HCT116 (cell line): ENCODE data around the gene KCNAB2. TPM values are rescaled to one million over a fixed set of nuclear protein-coding genes. Genes with fewer than 3 reads are reported as not detected.

Experiments used
- ATAC-seq: fragments of 200-7000 bp; cut with Tn5 transposase; 2 replicates; pipeline ENCODE4 v1.9.1; 2020; ENCODE audit warnings: mild to moderate bottlenecking, moderate library complexity
- BruUV-seq: library from RNA; stranded (reverse); fragments of 400-500 nt; replicated peaks from 2 replicates; lab custom pipeline; 2021; lab: Mats Ljungman, UMichigan
- CTCF ChIA-PET: fragments of 300-600 bp; sonication (Branson Sonifier 250); formaldehyde crosslinking; loops from one replicate; lab custom pipeline; 2021; ENCODE audit warnings: antibody characterized with exemption; lab: Charles Lee
- POLR2A ChIA-PET: fragments of 300-600, 350-600 bp; sonication (Branson Sonifier 250); formaldehyde crosslinking; loops from one replicate; lab custom pipeline; 2021; ENCODE audit warnings: antibody characterized with exemption; lab: Charles Lee
- RAD21 ChIA-PET, 2 experiments: fragments of 300-600 bp; sonication (Branson Sonifier 250); formaldehyde crosslinking; loops; one replicate each; lab custom pipeline; 2023; ENCODE audit warnings: low total read pairs in 2 of 2; ENCODE audit not compliant: uncharacterized antibody in 2 of 2, unreplicated experiment in 2 of 2, low non-redundant PET in 1 of 2; lab: Charles Lee
- DNase-seq: peaks from one replicate; pipeline ENCODE4 v3.0.0-alpha.2; 2010; ENCODE audit warnings: low read depth, low spot score
- H2AFZ ChIP-seq: fragments of 200-600 bp; shearing (Covaris generic), sonication (generic); 2 replicates; pipeline ENCODE4 v1.6.1; 2017; ENCODE audit warnings: low read depth, mixed run types, mixed read lengths, antibody characterized with exemption, low read length; ENCODE audit not compliant: poor library complexity, severe bottlenecking
- H3K27ac ChIP-seq: 2 replicates; pipeline ENCODE4 v1.5.1; 2012; ENCODE audit warnings: low read depth, low read length
- H3K27me3 ChIP-seq: fragments of 200-600 bp; sonication (generic); 2 replicates; pipeline ENCODE4 v1.6.1; 2016; ENCODE audit warnings: mixed run types, low read length, mixed read lengths; ENCODE audit not compliant: insufficient read depth
- H3K36me3 ChIP-seq, 2 experiments: fragments of 200-500 bp in 1 of 2; fragments of 200-600 bp in 1 of 2; sonication (Bioruptor generic) in 1 of 2; sonication (generic) in 1 of 2; 2 replicates each; pipeline versions ENCODE4 v1.5.1 to v1.6.1; 2014 to 2016; ENCODE audit warnings: low read length in 2 of 2, inconsistent platforms in 1 of 2, mixed read lengths in 1 of 2, mixed run types in 1 of 2; ENCODE audit not compliant: insufficient read depth in 2 of 2, control insufficient read depth in 1 of 2
- H3K4me1 ChIP-seq, 2 experiments: fragments of 200-600 bp in 1 of 2; sonication (generic) in 1 of 2; 2 replicates each; pipeline versions ENCODE4 v1.5.1 to v1.6.1; 2012 to 2017; ENCODE audit warnings: low read length in 2 of 2, inconsistent platforms in 1 of 2, mild to moderate bottlenecking in 1 of 2, mixed read lengths in 1 of 2, mixed run types in 1 of 2, moderate library complexity in 1 of 2; ENCODE audit not compliant: insufficient read depth in 2 of 2, control insufficient read depth in 1 of 2
- H3K4me2 ChIP-seq: fragments of 200-600 bp; sonication (generic); 2 replicates; pipeline ENCODE4 v1.6.1; 2017; ENCODE audit warnings: mixed run types, low read length, mixed read lengths
- H3K4me3 ChIP-seq, 2 experiments: fragments of 200-600 bp in 1 of 2; sonication (generic) in 1 of 2; replicated peaks in 1 of 2; 2 replicates each; pipeline ENCODE4 v1.5.1; 2011 to 2016; ENCODE audit warnings: low read length in 2 of 2, control low read depth in 1 of 2, low read depth in 1 of 2, mild to moderate bottlenecking in 1 of 2, mixed read lengths in 1 of 2, mixed run types in 1 of 2
- H3K79me2 ChIP-seq: fragments of 200-600 bp; sonication (generic); 2 replicates; pipeline ENCODE4 v1.6.1; 2017; ENCODE audit warnings: mild to moderate bottlenecking, mixed run types, low read length, moderate library complexity, mixed read lengths; ENCODE audit not compliant: insufficient read depth
- H3K9ac ChIP-seq: fragments of 200-600 bp; sonication (generic); 2 replicates; pipeline ENCODE4 v1.6.1; 2016; ENCODE audit warnings: low read length, mixed read lengths
- H3K9me2 ChIP-seq: fragments of 200-600 bp; sonication (generic), shearing (Covaris generic); 2 replicates; pipeline ENCODE4 v1.6.1; 2017; ENCODE audit warnings: mixed run types, mild to moderate bottlenecking, moderate library complexity; ENCODE audit not compliant: insufficient read depth
- H3K9me3 ChIP-seq, 2 experiments: fragments of 200-500 bp in 1 of 2; fragments of 200-600 bp in 1 of 2; sonication (Bioruptor generic) in 1 of 2; sonication (generic) in 1 of 2; 2 replicates each; pipeline ENCODE4 v1.6.1; 2014 to 2017; ENCODE audit warnings: low read length in 2 of 2, mixed read lengths in 2 of 2, inconsistent platforms in 1 of 2, low read depth in 1 of 2, mild to moderate bottlenecking in 1 of 2, mixed run types in 1 of 2, moderate library complexity in 1 of 2; ENCODE audit not compliant: control insufficient read depth in 1 of 2, insufficient read depth in 1 of 2
- H4K20me1 ChIP-seq: fragments of 200-600 bp; sonication (generic), shearing (Covaris generic); 2 replicates; pipeline ENCODE4 v1.6.1; 2017; ENCODE audit warnings: mixed run types, mild to moderate bottlenecking, moderate library complexity; ENCODE audit not compliant: insufficient read depth
- EGR1 ChIP-seq: IDR thresholded peaks from 2 replicates; pipeline ENCODE4 v1.6.1; 2012; ENCODE audit warnings: low read depth
- EZH2 ChIP-seq: fragments of 200-600 bp; sonication (generic); IDR thresholded peaks from 2 replicates; pipeline ENCODE4 v1.6.1; 2017; ENCODE audit warnings: antibody characterized with exemption, mixed run types
- EZH2phosphoT487 ChIP-seq: fragments of 200-600 bp; IDR thresholded peaks from 2 replicates; pipeline ENCODE4 v1.6.1; 2018; ENCODE audit warnings: antibody characterized with exemption, borderline replicate concordance
- FOSL1 ChIP-seq: IDR thresholded peaks from 2 replicates; pipeline ENCODE4 v1.6.1; 2012; ENCODE audit warnings: low read depth
- POLR2AphosphoS5 ChIP-seq: IDR thresholded peaks from 2 replicates; pipeline ENCODE4 v1.6.1; 2011; ENCODE audit warnings: mild to moderate bottlenecking, low read depth, low read length, moderate library complexity
- SRF ChIP-seq: IDR thresholded peaks from 2 replicates; pipeline ENCODE4 v1.6.1; 2012; ENCODE audit warnings: low read depth
- ZFX ChIP-seq: fragments of 450-650 bp; IDR thresholded peaks from 2 replicates; pipeline ENCODE4 v1.6.1; 2017
- ZNF274 ChIP-seq: fragments of 200-500 bp; sonication (Bioruptor generic); IDR thresholded peaks from 2 replicates; pipeline ENCODE4 v1.6.1; 2014; ENCODE audit warnings: mild to moderate bottlenecking, low read depth, low read length, inconsistent platforms
- intact Hi-C: fragments of 100-400 bp; cut with micrococcal nuclease; formaldehyde crosslinking; loops from 2 replicates; pipeline ENCODE4 v1.10.0; 2022
- total RNA-seq: library from RNA; stranded (reverse); gene quantifications from one replicate; pipeline ENCODE4 v1.2.1, GENCODE V29; 2021; ENCODE audit not compliant: unreplicated experiment
- TF ChIP-seq, protein P1 (sequence below), 3 experiments: fragments of 200-600 bp in 1 of 3; sonication (generic) in 1 of 3; IDR thresholded peaks in 2 of 3; conservative IDR thresholded peaks in 1 of 3; 2 replicates each; pipeline ENCODE4 v1.5.1; 2012 to 2017; ENCODE audit warnings: low read depth in 2 of 3, low read length in 2 of 3, antibody characterized with exemption in 1 of 3, borderline replicate concordance in 1 of 3, control low read depth in 1 of 3, mild to moderate bottlenecking in 1 of 3, mixed read lengths in 1 of 3, mixed run types in 1 of 3, moderate library complexity in 1 of 3; ENCODE audit not compliant: insufficient read depth in 1 of 3
- TF ChIP-seq, protein P2 (sequence below): IDR thresholded peaks from 2 replicates; pipeline ENCODE4 v1.6.1; 2012
- TF ChIP-seq, protein P3 (sequence below): IDR thresholded peaks from 2 replicates; pipeline ENCODE4 v1.6.1; 2011; ENCODE audit warnings: mild to moderate bottlenecking, low read length, moderate library complexity; ENCODE audit not compliant: insufficient replicate concordance; ENCODE audit errors: extremely low read depth

KCNAB2 gene
- total RNA-seq, 1 experiment from 2014 or later = 18.1 TPM

DNA sequence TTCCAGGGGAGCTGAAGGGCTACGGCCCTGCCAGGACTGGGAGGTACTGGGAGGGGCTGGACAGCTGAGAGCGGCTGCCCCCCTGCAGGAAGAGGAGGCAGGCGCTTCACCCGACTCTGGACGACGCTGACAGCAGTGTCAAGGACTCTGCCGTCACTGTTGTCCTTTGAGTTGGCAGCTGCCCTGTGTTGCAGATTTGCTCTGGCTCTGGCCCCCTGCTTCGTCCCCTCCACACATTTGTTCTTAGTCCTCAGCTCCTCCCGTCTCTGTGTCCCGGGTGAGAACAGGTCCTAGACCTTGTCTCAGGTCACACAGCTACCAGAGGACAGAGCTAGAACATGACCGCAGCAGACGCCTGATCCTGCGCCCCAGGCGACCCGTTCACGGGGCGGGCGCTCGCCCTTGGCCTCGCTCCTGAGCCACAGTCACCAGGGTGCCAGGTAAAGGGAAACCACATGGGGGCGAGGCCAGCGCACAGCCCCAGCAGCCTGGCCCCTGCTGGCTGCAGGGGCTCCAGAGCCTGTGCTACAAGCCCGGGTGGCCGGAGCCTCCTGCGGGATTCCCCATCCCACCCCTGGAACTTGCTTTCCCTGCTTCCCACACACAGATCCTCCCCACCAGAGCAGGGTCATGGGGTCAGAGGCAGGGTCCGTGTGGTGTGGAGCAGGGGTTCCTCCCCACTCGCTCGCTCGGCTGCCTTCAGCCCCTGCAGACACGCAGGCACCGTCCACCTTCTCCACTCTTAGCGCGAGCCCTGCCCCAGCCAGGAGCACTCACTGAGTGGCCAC, 42.8 kb upstream of the KCNAB2 start:
- Histone ChIP-seq H3K9ac (no peak overlapping the region), H3K79me2 (no peaks in the 10 kb centered on the region), H3K9me2 (no peaks in the 10 kb centered on the region), H2AFZ (no peak overlapping the region), H4K20me1 (no peaks in the 10 kb centered on the region), H3K27me3 (no peaks in the 10 kb centered on the region), H3K4me2 (no peak overlapping the region), H3K4me1 (peaks cover 7 to 9% of the 10 kb centered on the region in 2 experiments), H3K4me3 (no peak overlapping the region), H3K27ac (no peak overlapping the region; the same call in 1 of the 2 replicates), H3K9me3 (no peaks in the 10 kb centered on the region), H3K36me3 (no peaks in the 10 kb centered on the region)
- TF ChIP-seq, protein P1, sequence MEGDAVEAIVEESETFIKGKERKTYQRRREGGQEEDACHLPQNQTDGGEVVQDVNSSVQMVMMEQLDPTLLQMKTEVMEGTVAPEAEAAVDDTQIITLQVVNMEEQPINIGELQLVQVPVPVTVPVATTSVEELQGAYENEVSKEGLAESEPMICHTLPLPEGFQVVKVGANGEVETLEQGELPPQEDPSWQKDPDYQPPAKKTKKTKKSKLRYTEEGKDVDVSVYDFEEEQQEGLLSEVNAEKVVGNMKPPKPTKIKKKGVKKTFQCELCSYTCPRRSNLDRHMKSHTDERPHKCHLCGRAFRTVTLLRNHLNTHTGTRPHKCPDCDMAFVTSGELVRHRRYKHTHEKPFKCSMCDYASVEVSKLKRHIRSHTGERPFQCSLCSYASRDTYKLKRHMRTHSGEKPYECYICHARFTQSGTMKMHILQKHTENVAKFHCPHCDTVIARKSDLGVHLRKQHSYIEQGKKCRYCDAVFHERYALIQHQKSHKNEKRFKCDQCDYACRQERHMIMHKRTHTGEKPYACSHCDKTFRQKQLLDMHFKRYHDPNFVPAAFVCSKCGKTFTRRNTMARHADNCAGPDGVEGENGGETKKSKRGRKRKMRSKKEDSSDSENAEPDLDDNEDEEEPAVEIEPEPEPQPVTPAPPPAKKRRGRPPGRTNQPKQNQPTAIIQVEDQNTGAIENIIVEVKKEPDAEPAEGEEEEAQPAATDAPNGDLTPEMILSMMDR (IDR thresholded peaks at IDR 0.05 in 2 of 3, conservative IDR thresholded peaks at IDR 0.05 in 1 of 3; ENCODE audit: borderline replicate concordance in 1 of 3, insufficient read depth in 1 of 3, low read depth in 2 of 3, low read length in 2 of 3) = no peak
- no peak for TF ChIP-seq EZH2
- no peak for TF ChIP-seq SRF
- TF ChIP-seq, protein P2, sequence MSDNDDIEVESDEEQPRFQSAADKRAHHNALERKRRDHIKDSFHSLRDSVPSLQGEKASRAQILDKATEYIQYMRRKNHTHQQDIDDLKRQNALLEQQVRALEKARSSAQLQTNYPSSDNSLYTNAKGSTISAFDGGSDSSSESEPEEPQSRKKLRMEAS = no peak
- no peak for TF ChIP-seq EZH2phosphoT487
- no peak for TF ChIP-seq EGR1
- TF ChIP-seq FOSL1 = no peak
- TF ChIP-seq ZFX = no peak
- no peak for TF ChIP-seq POLR2AphosphoS5
- TF ChIP-seq, protein P3, sequence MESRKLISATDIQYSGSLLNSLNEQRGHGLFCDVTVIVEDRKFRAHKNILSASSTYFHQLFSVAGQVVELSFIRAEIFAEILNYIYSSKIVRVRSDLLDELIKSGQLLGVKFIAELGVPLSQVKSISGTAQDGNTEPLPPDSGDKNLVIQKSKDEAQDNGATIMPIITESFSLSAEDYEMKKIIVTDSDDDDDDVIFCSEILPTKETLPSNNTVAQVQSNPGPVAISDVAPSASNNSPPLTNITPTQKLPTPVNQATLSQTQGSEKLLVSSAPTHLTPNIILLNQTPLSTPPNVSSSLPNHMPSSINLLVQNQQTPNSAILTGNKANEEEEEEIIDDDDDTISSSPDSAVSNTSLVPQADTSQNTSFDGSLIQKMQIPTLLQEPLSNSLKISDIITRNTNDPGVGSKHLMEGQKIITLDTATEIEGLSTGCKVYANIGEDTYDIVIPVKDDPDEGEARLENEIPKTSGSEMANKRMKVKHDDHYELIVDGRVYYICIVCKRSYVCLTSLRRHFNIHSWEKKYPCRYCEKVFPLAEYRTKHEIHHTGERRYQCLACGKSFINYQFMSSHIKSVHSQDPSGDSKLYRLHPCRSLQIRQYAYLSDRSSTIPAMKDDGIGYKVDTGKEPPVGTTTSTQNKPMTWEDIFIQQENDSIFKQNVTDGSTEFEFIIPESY = no peak
- TF ChIP-seq ZNF274 = no peak
- ATAC-seq (peak; percentile 55), DNase-seq (no peak)
- POLR2A ChIA-PET = no interaction called here
- no TSS peak for BruUV-seq
- intact Hi-C loops = no loop called here
- RAD21 ChIA-PET = no interaction called here
- CTCF ChIA-PET = no interaction called here
